HEK293T (cell line): ENCODE results near the gene GOSR1.

Experiments used
- ARNT ChIP-seq: fragments of 450-650 bp; IDR thresholded peaks from 2 replicates; pipeline ENCODE4 v1.6.1; 2017; ENCODE audit warnings: mild to moderate bottlenecking
- LEF1 ChIP-seq: fragments of 450-650 bp; IDR thresholded peaks from 2 replicates; pipeline ENCODE4 v1.6.1; 2017; ENCODE audit warnings: mild to moderate bottlenecking, borderline replicate concordance

DNA sequence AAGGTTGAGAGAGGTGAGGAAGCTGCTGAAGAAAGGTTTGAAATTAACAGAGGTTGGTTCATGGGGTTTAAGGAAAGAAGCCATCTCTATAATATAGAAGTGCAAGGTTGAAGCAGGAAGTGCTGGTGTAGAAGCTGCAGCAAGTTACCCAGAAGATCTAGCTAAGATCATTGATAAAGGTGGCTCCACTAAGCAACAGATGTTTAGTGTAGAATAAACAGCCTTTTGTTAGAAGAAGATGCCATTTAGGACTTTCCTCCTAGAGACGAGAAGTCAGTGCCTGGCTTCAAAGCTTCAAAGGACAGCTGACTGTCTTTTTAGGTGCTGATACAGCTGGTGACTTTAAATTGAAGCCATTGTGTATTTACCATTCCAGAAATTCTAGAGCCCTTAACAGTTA lies 29.3 kb downstream of the GOSR1 start:
- TF ChIP-seq ARNT = no peak
- TF ChIP-seq LEF1 = no peak
